A673 (cell line): ENCODE data around the gene COL13A1.

ENCODE experiments used
- EZH2 ChIP-seq: fragments of 200-600 bp; sonication (generic); IDR thresholded peaks from 2 replicates; pipeline ENCODE4 v1.6.1; 2017; ENCODE audit warnings: borderline replicate concordance, low read depth, mild to moderate bottlenecking, mixed read lengths, antibody characterized with exemption, low read length; ENCODE audit not compliant: poor library complexity, severe bottlenecking
- TF ChIP-seq, protein P1 (sequence below): fragments of 300-800, 200-600 bp; sonication (generic); conservative IDR thresholded peaks from 2 replicates; pipeline ENCODE4 v1.5.1; 2017; ENCODE audit warnings: low read depth, mild to moderate bottlenecking, antibody characterized with exemption, low read length, moderate library complexity, mixed read lengths

DNA sequence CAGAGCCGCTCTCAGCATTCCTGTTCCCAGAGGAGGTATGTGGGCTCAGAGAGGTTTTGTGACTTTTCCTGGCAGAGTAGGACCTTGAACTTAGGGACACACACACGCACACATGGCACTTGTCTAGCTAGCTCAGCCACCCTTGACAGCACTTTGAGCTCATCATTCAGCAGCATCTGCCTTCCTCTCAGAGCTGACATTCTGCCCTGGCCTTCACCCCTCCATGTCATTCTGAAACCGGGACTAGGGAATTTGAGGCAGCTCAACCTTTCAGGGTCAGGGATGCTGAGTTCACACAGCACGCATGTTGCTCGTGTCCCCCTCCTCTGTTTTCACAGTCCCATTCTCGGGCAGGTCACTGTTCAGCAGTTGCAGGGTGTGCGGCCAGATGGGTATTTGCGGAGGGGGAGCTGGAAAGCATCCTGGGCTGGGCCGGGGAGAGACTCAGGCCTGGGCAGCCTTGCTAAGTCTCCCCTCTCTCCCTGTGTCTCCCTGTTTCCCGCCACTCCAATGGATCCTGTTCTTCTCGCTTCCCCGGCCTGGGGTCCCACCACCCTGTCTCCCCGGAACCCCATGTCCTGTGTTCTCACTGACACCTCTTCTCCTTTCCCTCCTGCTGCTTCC, 78.0 kb downstream of the COL13A1 start:
- TF ChIP-seq, protein P1, sequence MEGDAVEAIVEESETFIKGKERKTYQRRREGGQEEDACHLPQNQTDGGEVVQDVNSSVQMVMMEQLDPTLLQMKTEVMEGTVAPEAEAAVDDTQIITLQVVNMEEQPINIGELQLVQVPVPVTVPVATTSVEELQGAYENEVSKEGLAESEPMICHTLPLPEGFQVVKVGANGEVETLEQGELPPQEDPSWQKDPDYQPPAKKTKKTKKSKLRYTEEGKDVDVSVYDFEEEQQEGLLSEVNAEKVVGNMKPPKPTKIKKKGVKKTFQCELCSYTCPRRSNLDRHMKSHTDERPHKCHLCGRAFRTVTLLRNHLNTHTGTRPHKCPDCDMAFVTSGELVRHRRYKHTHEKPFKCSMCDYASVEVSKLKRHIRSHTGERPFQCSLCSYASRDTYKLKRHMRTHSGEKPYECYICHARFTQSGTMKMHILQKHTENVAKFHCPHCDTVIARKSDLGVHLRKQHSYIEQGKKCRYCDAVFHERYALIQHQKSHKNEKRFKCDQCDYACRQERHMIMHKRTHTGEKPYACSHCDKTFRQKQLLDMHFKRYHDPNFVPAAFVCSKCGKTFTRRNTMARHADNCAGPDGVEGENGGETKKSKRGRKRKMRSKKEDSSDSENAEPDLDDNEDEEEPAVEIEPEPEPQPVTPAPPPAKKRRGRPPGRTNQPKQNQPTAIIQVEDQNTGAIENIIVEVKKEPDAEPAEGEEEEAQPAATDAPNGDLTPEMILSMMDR = no peak
- TF ChIP-seq EZH2 = no peak
